ENCODE results near the gene MYH6.

DNA sequence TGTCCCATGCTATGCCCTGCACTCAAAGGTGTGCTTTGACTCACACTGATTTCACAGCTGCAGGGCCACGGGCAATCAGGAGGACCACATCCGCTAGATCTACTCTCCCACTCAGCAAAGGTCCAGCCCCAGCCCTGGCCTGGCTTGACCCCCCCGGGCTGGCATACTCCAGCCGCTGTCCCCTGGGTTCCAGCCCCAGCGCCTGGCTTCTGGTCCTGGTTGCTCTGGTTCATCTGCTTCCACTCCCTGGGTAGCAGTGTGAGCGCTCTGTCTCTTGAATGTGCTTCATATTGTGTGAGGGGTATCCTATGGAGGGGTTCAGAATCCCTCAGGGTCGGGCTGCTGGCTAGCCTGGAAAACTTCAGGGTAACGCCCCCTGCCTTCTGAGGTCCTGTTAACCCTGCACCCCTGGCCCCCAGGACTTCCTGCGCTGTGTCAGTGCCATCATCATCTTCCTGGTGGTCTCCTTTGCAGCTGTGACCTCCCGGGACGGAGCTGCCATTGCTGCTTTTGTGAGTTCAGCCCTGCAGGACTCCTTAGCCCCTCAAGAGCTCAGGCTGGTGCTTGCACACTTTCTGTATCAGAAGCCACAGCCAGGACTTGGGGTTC is 29.4 kb downstream of the MYH6 start:
- TF ChIP-seq YY1 (IDR thresholded peaks at IDR 0.05) (no peak), ATF3 (IDR thresholded peaks at IDR 0.05) (no peak), SP1 (IDR thresholded peaks at IDR 0.05) (no peak), EGR1 (IDR thresholded peaks at IDR 0.05; ENCODE audit: low read depth in 2 of 2) (no peak), RXRA (IDR thresholded peaks at IDR 0.05) (no peak), JUND (IDR thresholded peaks at IDR 0.05) (no peak), FOXA1 (IDR thresholded peaks at IDR 0.05) (no peak)
- TF ChIP-seq, protein P1, sequence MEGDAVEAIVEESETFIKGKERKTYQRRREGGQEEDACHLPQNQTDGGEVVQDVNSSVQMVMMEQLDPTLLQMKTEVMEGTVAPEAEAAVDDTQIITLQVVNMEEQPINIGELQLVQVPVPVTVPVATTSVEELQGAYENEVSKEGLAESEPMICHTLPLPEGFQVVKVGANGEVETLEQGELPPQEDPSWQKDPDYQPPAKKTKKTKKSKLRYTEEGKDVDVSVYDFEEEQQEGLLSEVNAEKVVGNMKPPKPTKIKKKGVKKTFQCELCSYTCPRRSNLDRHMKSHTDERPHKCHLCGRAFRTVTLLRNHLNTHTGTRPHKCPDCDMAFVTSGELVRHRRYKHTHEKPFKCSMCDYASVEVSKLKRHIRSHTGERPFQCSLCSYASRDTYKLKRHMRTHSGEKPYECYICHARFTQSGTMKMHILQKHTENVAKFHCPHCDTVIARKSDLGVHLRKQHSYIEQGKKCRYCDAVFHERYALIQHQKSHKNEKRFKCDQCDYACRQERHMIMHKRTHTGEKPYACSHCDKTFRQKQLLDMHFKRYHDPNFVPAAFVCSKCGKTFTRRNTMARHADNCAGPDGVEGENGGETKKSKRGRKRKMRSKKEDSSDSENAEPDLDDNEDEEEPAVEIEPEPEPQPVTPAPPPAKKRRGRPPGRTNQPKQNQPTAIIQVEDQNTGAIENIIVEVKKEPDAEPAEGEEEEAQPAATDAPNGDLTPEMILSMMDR (IDR thresholded peaks at IDR 0.05; ENCODE audit: low read depth, low read length, missing input control), result no peak
- TF ChIP-seq, protein P2, sequence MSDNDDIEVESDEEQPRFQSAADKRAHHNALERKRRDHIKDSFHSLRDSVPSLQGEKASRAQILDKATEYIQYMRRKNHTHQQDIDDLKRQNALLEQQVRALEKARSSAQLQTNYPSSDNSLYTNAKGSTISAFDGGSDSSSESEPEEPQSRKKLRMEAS (IDR thresholded peaks at IDR 0.05), result no peak

Measured in liver (tissue), 3 donors.